K562 (cell line): ENCODE data around the gene GALR3. TPM values are rescaled to one million over a fixed set of nuclear protein-coding genes. Genes with fewer than 3 reads are reported as not detected.

ENCODE experiments used
- CHCHD3 ChIP-seq: fragments of 250-450 bp; sonication (Bioruptor Pico); IDR thresholded peaks from 2 replicates; pipeline ENCODE4 v2.1.2; 2022; ENCODE audit warnings: mild to moderate bottlenecking
- HMG20B ChIP-seq: fragments of 250-450 bp; sonication (Bioruptor Pico); IDR thresholded peaks from 2 replicates; pipeline ENCODE4 v1.5.0; 2021; ENCODE audit warnings: mild to moderate bottlenecking
- MCM2 ChIP-seq: fragments of 450-650 bp; IDR thresholded peaks from 2 replicates; pipeline ENCODE4 v1.6.1; 2017; ENCODE audit warnings: low read depth, mild to moderate bottlenecking
- NFIC ChIP-seq: fragments of 450-650 bp; IDR thresholded peaks from 2 replicates; pipeline ENCODE4 v1.6.1; 2017; ENCODE audit warnings: mild to moderate bottlenecking, inconsistent platforms
- PATZ1 ChIP-seq: fragments of 250-450 bp; sonication (Bioruptor Pico); IDR thresholded peaks from 2 replicates; pipeline ENCODE4 v1.5.0; 2020; ENCODE audit warnings: mild to moderate bottlenecking, borderline replicate concordance
- PHF8 ChIP-seq: fragments of 200-600 bp; sonication (generic); IDR thresholded peaks from 2 replicates; pipeline ENCODE4 v1.6.1; 2012; ENCODE audit warnings: mixed run types, mild to moderate bottlenecking, inconsistent platforms, low read length, moderate library complexity, borderline replicate concordance
- POU5F1 ChIP-seq: fragments of 150-350 bp; IDR thresholded peaks from 2 replicates; pipeline ENCODE4 v1.6.1; 2014; ENCODE audit warnings: borderline replicate concordance, low read length, low read depth, mild to moderate bottlenecking; ENCODE audit not compliant: partially characterized antibody
- RBM34 ChIP-seq: fragments of 200-400 bp; formaldehyde crosslinking; IDR thresholded peaks from 2 replicates; pipeline ENCODE4 v1.6.1; 2018; ENCODE audit warnings: low read length, borderline replicate concordance; ENCODE audit not compliant: insufficient read depth
- ZC3H4 ChIP-seq: sonication (generic); formaldehyde crosslinking; IDR thresholded peaks from 2 replicates; pipeline ENCODE4 v1.9.0; 2021; ENCODE audit warnings: missing genetic modification reagents, borderline replicate concordance
- ZNF318 ChIP-seq, 2 experiments: fragments of 450-650 bp; IDR thresholded peaks; 2 replicates each; pipeline ENCODE4 v1.6.1; 2016; ENCODE audit warnings: mild to moderate bottlenecking in 2 of 2, borderline replicate concordance in 1 of 2, low read depth in 1 of 2, moderate library complexity in 1 of 2
- ZNF592 ChIP-seq: fragments of 450-650 bp; IDR thresholded peaks from 2 replicates; pipeline ENCODE4 v1.6.1; 2017; ENCODE audit warnings: antibody characterized with exemption, mild to moderate bottlenecking
- polyA plus RNA-seq, 8 experiments: library from polyadenylated mRNA; depleted of rRNA in 4 of 8; stranded (reverse) in 5 of 8; unstranded in 3 of 8; fragments of >200 nt; fragmentation: Nextera tagmentation in 2 of 8; fragmentation: Illumina TruSeq in 1 of 8; extraction: Ambion mirVana in 2 of 8; extraction: Trizol in 1 of 8; gene quantifications; 2 replicates each; pipeline versions ENCODE4 v1.2.1 to v1.2.3, GENCODE V29; 2011 to 2014; ENCODE audit warnings: inconsistent platforms in 1 of 8, missing spikeins in 1 of 8
- total RNA-seq, 7 experiments: library from RNA; depleted of rRNA in 6 of 7; stranded (reverse); fragments of >200 nt in 6 of 7; fragmentation: Illumina TruSeq in 2 of 7; extraction: Trizol in 2 of 7; gene quantifications; 2 replicates each; pipeline versions ENCODE4 v1.2.1 to v1.2.3, GENCODE V29; 2011 to 2021; ENCODE audit warnings: low replicate concordance in 1 of 7

Gene GALR3
- total and polyA plus RNA-seq, 9 of the 15 experiments (the other 6 are each of a cell fraction or from before 2014, with no cell fraction given) = 0.13 TPM; not detected in 8

- TF ChIP-seq ZC3H4 (CRISPR knock-in tag) = no peak
- TF ChIP-seq POU5F1 = no peak
- 0 out of 2 replicates have a peak, but pooled peaks have one; percentile 12 for TF ChIP-seq ZNF592
- no peak for TF ChIP-seq CHCHD3 (CRISPR knock-in tag)
- no peak for TF ChIP-seq PATZ1 (CRISPR knock-in tag)
- peak in 1 of 2 experiments; percentile 68; a peak in 3 of 4 replicates for TF ChIP-seq ZNF318 (IDR thresholded peaks at IDR 0.05; ENCODE audit: borderline replicate concordance in 1 of 2, low read depth in 1 of 2)
- TF ChIP-seq NFIC = peak; percentile 81
- no peak for TF ChIP-seq RBM34
- no peak for TF ChIP-seq MCM2
- TF ChIP-seq PHF8 = no peak
- no peak for TF ChIP-seq HMG20B (CRISPR knock-in tag)
Observed at GRCh38 chr22:37803195-37803638, 20.0 kb upstream of the GALR3 start (continued).
